Progenitor cell of endocrine pancreas (in vitro differentiated cells): ENCODE data around the gene EDN3. TPM values are rescaled to one million over a fixed set of nuclear protein-coding genes. Genes with fewer than 3 reads are reported as not detected.

Experiments used
- DNase-seq: peaks from one replicate; pipeline ENCODE4 v3.0.0; 2021; ENCODE audit warnings: low spot score; ENCODE audit not compliant: unreplicated experiment
- H3K27ac Mint-ChIP-seq: 2 replicates; pipeline ENCODE4 v1.8.0; 2021; ENCODE audit warnings: mild to moderate bottlenecking, moderate library complexity, mixed read lengths
- H3K27me3 Mint-ChIP-seq: 2 replicates; pipeline ENCODE4 v1.8.0; 2021; ENCODE audit warnings: mixed read lengths
- H3K36me3 Mint-ChIP-seq: 2 replicates; pipeline ENCODE4 v1.8.0; 2022; ENCODE audit warnings: mixed read lengths; ENCODE audit not compliant: insufficient read depth
- H3K4me1 Mint-ChIP-seq: 2 replicates; pipeline ENCODE4 v1.8.0; 2021; ENCODE audit warnings: low read depth, mixed read lengths
- H3K4me3 Mint-ChIP-seq: 2 replicates; pipeline ENCODE4 v1.8.0; 2021; ENCODE audit warnings: low read depth, mild to moderate bottlenecking, moderate library complexity, mixed read lengths
- H3K9me3 Mint-ChIP-seq: 2 replicates; pipeline ENCODE4 v1.8.0; 2021; ENCODE audit warnings: low read depth, mixed read lengths
- CTCF ChIP-seq: fragments of 200-600 bp; sonication (generic); IDR thresholded peaks from one replicate; pipeline ENCODE4 v1.5.0; 2021; ENCODE audit warnings: antibody characterized with exemption, mild to moderate bottlenecking; ENCODE audit not compliant: unreplicated experiment
- total RNA-seq: library from RNA; stranded (reverse); gene quantifications from 2 replicates; pipeline ENCODE4 v1.2.1, GENCODE V29; 2021

EDN3 gene
- total RNA-seq, 1 donor from 2014 or later: 3.6 TPM

GRCh38 chr20:59318201-59318790 lies 17.9 kb downstream of the EDN3 start:
- DNase-seq: peak; percentile 22
- Mint-ChIP-seq H3K27ac (peak overlapping the region; percentile 96), H3K4me1 (peaks cover 41% of the 10 kb centered on the region), H3K9me3 (peaks cover 13% of the 10 kb centered on the region), H3K36me3 (peaks cover 2% of the 10 kb centered on the region), H3K27me3 (peaks cover 24% of the 10 kb centered on the region), H3K4me3 (peak overlapping the region; percentile 0)
- TF ChIP-seq CTCF: no peak

- peak overlapping the region; percentile 5 for H3K4me3 Mint-ChIP-seq
- no peak for DNase-seq
- no peak for TF ChIP-seq CTCF
- H3K4me1 Mint-ChIP-seq: peaks cover 41% of the 10 kb centered on the region
- H3K27ac Mint-ChIP-seq: peak overlapping the region; percentile 96
- peaks cover 2% of the 10 kb centered on the region for H3K36me3 Mint-ChIP-seq
- H3K27me3 Mint-ChIP-seq: peaks cover 27% of the 10 kb centered on the region
- peaks cover 13% of the 10 kb centered on the region for H3K9me3 Mint-ChIP-seq
Observed at GRCh38 chr20:59318803-59319202, 18.4 kb downstream of the EDN3 start.

- H3K4me1 Mint-ChIP-seq: peaks cover 30% of the 10 kb centered on the region
- H3K4me3 Mint-ChIP-seq: no peak overlapping the region
- H3K9me3 Mint-ChIP-seq: peaks cover 13% of the 10 kb centered on the region
- H3K27ac Mint-ChIP-seq: no peak overlapping the region
- DNase-seq: no peak
- H3K27me3 Mint-ChIP-seq: peaks cover 43% of the 10 kb centered on the region
- TF ChIP-seq CTCF: no peak
- peaks cover 2% of the 10 kb centered on the region for H3K36me3 Mint-ChIP-seq
Observed at GRCh38 chr20:59320426-59320825, 20.0 kb downstream of the EDN3 start.

GRCh38 chr20:59320854-59321647 lies 20.6 kb downstream of the EDN3 start:
- no peak overlapping the region for H3K4me3 Mint-ChIP-seq
- peaks cover 2% of the 10 kb centered on the region for H3K36me3 Mint-ChIP-seq

More at GRCh38 chr20:59320854-59321647, 20.6 kb downstream of the EDN3 start:
- H3K4me1 Mint-ChIP-seq: peaks cover 29% of the 10 kb centered on the region
- TF ChIP-seq CTCF: no peak
- no peak for DNase-seq
- no peak overlapping the region for H3K27ac Mint-ChIP-seq
- peaks cover 50% of the 10 kb centered on the region for H3K27me3 Mint-ChIP-seq
- H3K9me3 Mint-ChIP-seq: peaks cover 13% of the 10 kb centered on the region
